Measurements from ENCODE around the gene IFI35.
"Not testable (repeated sequence)": the region's sequence is repeated elsewhere in the genome, so short reads cannot be mapped to it uniquely, and the experiment has no call there.

The IFI35 gene

DNA sequence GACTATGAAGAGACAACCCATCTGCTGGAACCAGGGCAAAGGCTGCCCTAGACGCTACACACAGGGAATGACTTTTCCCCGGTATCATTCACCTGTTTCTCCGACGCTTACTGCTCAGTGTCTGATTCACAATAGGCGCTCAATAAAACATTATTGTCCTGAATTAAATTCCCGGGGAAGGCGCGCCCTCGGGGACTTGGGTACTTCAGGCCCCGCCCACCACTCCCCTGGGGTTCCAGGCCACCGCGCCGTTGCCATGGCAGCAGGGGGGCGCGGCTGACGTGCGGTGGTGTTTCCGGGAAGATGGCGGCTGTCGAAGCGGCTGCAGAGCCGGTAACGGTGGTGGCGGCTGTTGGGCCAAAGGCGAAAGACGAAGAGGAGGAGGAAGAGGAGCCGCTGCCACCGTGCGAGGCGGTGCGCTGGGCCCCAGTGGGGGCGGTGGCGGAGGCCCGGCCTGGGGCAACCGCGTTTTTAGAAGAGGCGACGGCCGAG, 26.3 kb upstream of the IFI35 start, which contains the start of gene RUNDC1:
TSS of gene RUNDC1 (plus strand) at position 292 of the 492 bp plus-strand sequence. CDS start at position 304, 12 bp downstream.
- no peaks in the 10 kb centered on the region for H3K27me3 ChIP-seq (ENCODE audit: control insufficient read depth in 2 of 2, insufficient read depth in 2 of 2, low read length in 2 of 2)
- peak within 1 kb of the TSS; percentile 89 to 90 for H3K27ac ChIP-seq (ENCODE audit: low read depth in 2 of 2, low read length in 2 of 2)
- H3K4me1 ChIP-seq (ENCODE audit: control insufficient read depth in 2 of 2, insufficient read depth in 2 of 2, low read length in 2 of 2), result peaks cover 26 to 27% of the 10 kb centered on the region in 2 donors
- peak within 1 kb of the TSS; percentile 93 to 94 for H3K4me3 ChIP-seq (ENCODE audit: low read length in 2 of 2)
- H3K9ac ChIP-seq (ENCODE audit: low read depth in 1 of 2, low read length in 2 of 2), result peak within 1 kb of the TSS; percentile 82 to 89
- no peaks in the 10 kb centered on the region for H3K9me3 ChIP-seq (ENCODE audit: control insufficient read depth in 2 of 2, low read length in 2 of 2)
- H3K36me3 ChIP-seq (ENCODE audit: control insufficient read depth in 2 of 2, insufficient read depth in 2 of 2, low read length in 2 of 2), result peaks cover 0 to 8% of the 10 kb centered on the region in 2 donors

- H3K9ac ChIP-seq (ENCODE audit: low read depth in 1 of 2, low read length in 2 of 2), result peak overlapping the region; percentile 82 to 89
- H3K4me1 ChIP-seq (ENCODE audit: control insufficient read depth in 2 of 2, insufficient read depth in 2 of 2, low read length in 2 of 2), result peaks cover 26 to 27% of the 10 kb centered on the region in 2 donors
- peak overlapping the region; percentile 89 to 90 for H3K27ac ChIP-seq (ENCODE audit: low read depth in 2 of 2, low read length in 2 of 2)
- H3K27me3 ChIP-seq (ENCODE audit: control insufficient read depth in 2 of 2, insufficient read depth in 2 of 2, low read length in 2 of 2), result no peaks in the 10 kb centered on the region
- peak overlapping the region; percentile 93 to 94 for H3K4me3 ChIP-seq (ENCODE audit: low read length in 2 of 2)
- no peaks in the 10 kb centered on the region for H3K9me3 ChIP-seq (ENCODE audit: control insufficient read depth in 2 of 2, low read length in 2 of 2)
- peaks cover under 1 to 11% of the 10 kb centered on the region in 2 donors for H3K36me3 ChIP-seq (ENCODE audit: control insufficient read depth in 2 of 2, insufficient read depth in 2 of 2, low read length in 2 of 2)
These were observed 25.7 kb upstream of the IFI35 start for GRCh38 chr17:42980766-42981397.

- Histone ChIP-seq H3K4me1 (ENCODE audit: control insufficient read depth in 2 of 2, insufficient read depth in 2 of 2, low read length in 2 of 2) (peaks cover 26 to 27% of the 10 kb centered on the region in 2 donors), H3K4me3 (ENCODE audit: low read length in 2 of 2) (peak overlapping the region in 1 of 2 donors; percentile 94), H3K27ac (ENCODE audit: low read depth in 2 of 2, low read length in 2 of 2) (no peak overlapping the region), H3K9me3 (ENCODE audit: control insufficient read depth in 2 of 2, low read length in 2 of 2) (no peaks in the 10 kb centered on the region), H3K9ac (ENCODE audit: low read depth in 1 of 2, low read length in 2 of 2) (no peak overlapping the region), H3K36me3 (ENCODE audit: control insufficient read depth in 2 of 2, insufficient read depth in 2 of 2, low read length in 2 of 2) (peaks cover 5 to 19% of the 10 kb centered on the region in 2 donors), H3K27me3 (ENCODE audit: control insufficient read depth in 2 of 2, insufficient read depth in 2 of 2, low read length in 2 of 2) (no peaks in the 10 kb centered on the region)
These were observed 24.3 kb upstream of the IFI35 start for GRCh38 chr17:42982266-42982665.

DNA sequence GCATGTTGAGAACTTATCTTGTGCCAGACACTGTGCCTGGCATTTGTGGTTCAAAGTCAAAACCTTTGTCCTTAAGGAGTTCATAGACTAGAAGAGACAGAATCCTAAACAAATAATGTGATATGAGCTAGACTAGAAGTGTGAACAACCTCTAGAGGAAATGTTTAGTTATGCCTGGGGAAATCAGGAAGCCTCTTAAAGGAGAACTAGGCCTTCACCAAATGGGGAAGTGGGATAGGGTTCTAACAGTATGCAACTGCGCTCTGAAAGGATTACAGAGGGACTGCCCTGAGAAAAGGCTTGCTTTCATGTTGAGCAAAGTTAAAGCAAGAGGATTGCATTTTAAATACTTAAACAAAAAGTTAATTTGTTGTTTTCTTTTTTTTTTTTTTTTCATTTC, 21.4 kb upstream of the IFI35 start:
- Histone ChIP-seq H3K27me3 (ENCODE audit: control insufficient read depth in 2 of 2, insufficient read depth in 2 of 2, low read length in 2 of 2) (no peaks in the 10 kb centered on the region), H3K4me1 (ENCODE audit: control insufficient read depth in 2 of 2, insufficient read depth in 2 of 2, low read length in 2 of 2) (peaks cover 13 to 14% of the 10 kb centered on the region in 2 donors), H3K27ac (ENCODE audit: low read depth in 2 of 2, low read length in 2 of 2) (peak overlapping the region in 1 of 2 donors; percentile 16), H3K4me3 (ENCODE audit: low read length in 2 of 2) (no peak overlapping the region), H3K9ac (ENCODE audit: low read depth in 1 of 2, low read length in 2 of 2) (peak overlapping the region in 1 of 2 donors; percentile 14), H3K9me3 (ENCODE audit: control insufficient read depth in 2 of 2, low read length in 2 of 2) (no peaks in the 10 kb centered on the region), H3K36me3 (ENCODE audit: control insufficient read depth in 2 of 2, insufficient read depth in 2 of 2, low read length in 2 of 2) (peaks cover 28 to 41% of the 10 kb centered on the region in 2 donors)

GRCh38 chr17:42989141-42989540, 17.4 kb upstream of the IFI35 start:
- H3K27ac ChIP-seq (ENCODE audit: low read depth in 2 of 2, low read length in 2 of 2), result no peak overlapping the region
- no peaks in the 10 kb centered on the region for H3K4me1 ChIP-seq (ENCODE audit: control insufficient read depth in 2 of 2, insufficient read depth in 2 of 2, low read length in 2 of 2)

GRCh38 chr17:42989726-42990652, 16.6 kb upstream of the IFI35 start:
- Histone ChIP-seq H3K9me3 (ENCODE audit: control insufficient read depth in 2 of 2, low read length in 2 of 2) (no peaks in the 10 kb centered on the region), H3K27me3 (ENCODE audit: control insufficient read depth in 2 of 2, insufficient read depth in 2 of 2, low read length in 2 of 2) (no peaks in the 10 kb centered on the region), H3K36me3 (ENCODE audit: control insufficient read depth in 2 of 2, insufficient read depth in 2 of 2, low read length in 2 of 2) (peaks cover 54 to 66% of the 10 kb centered on the region in 2 donors), H3K9ac (ENCODE audit: low read depth in 1 of 2, low read length in 2 of 2) (no peak overlapping the region), H3K4me1 (ENCODE audit: control insufficient read depth in 2 of 2, insufficient read depth in 2 of 2, low read length in 2 of 2) (no peaks in the 10 kb centered on the region), H3K27ac (ENCODE audit: low read depth in 2 of 2, low read length in 2 of 2) (no peak overlapping the region), H3K4me3 (ENCODE audit: low read length in 2 of 2) (no peak overlapping the region)

More at GRCh38 chr17:42989141-42989540, 17.4 kb upstream of the IFI35 start:
- Histone ChIP-seq H3K27me3 (ENCODE audit: control insufficient read depth in 2 of 2, insufficient read depth in 2 of 2, low read length in 2 of 2) (no peaks in the 10 kb centered on the region), H3K9me3 (ENCODE audit: control insufficient read depth in 2 of 2, low read length in 2 of 2) (no peaks in the 10 kb centered on the region), H3K9ac (ENCODE audit: low read depth in 1 of 2, low read length in 2 of 2) (no peak overlapping the region), H3K4me3 (ENCODE audit: low read length in 2 of 2) (no peak overlapping the region), H3K36me3 (ENCODE audit: control insufficient read depth in 2 of 2, insufficient read depth in 2 of 2, low read length in 2 of 2) (peaks cover 54 to 66% of the 10 kb centered on the region in 2 donors)

GRCh38 chr17:42991471-42991870, 15.1 kb upstream of the IFI35 start:
- no peaks in the 10 kb centered on the region for H3K4me1 ChIP-seq (ENCODE audit: control insufficient read depth in 2 of 2, insufficient read depth in 2 of 2, low read length in 2 of 2)
- no peak overlapping the region for H3K9ac ChIP-seq (ENCODE audit: low read depth in 1 of 2, low read length in 2 of 2)
- peaks cover 52 to 58% of the 10 kb centered on the region in 2 donors for H3K36me3 ChIP-seq (ENCODE audit: control insufficient read depth in 2 of 2, insufficient read depth in 2 of 2, low read length in 2 of 2)
- no peak overlapping the region for H3K4me3 ChIP-seq (ENCODE audit: low read length in 2 of 2)
- no peaks in the 10 kb centered on the region for H3K9me3 ChIP-seq (ENCODE audit: control insufficient read depth in 2 of 2, low read length in 2 of 2)
- H3K27ac ChIP-seq (ENCODE audit: low read depth in 2 of 2, low read length in 2 of 2), result no peak overlapping the region
- H3K27me3 ChIP-seq (ENCODE audit: control insufficient read depth in 2 of 2, insufficient read depth in 2 of 2, low read length in 2 of 2), result no peaks in the 10 kb centered on the region

GRCh38 chr17:42992872-42993271, 13.7 kb upstream of the IFI35 start:
- Histone ChIP-seq H3K4me3 (ENCODE audit: low read length in 2 of 2) (no peak overlapping the region), H3K27me3 (ENCODE audit: control insufficient read depth in 2 of 2, insufficient read depth in 2 of 2, low read length in 2 of 2) (no peaks in the 10 kb centered on the region), H3K4me1 (ENCODE audit: control insufficient read depth in 2 of 2, insufficient read depth in 2 of 2, low read length in 2 of 2) (peaks cover 6 to 7% of the 10 kb centered on the region in 2 donors), H3K27ac (ENCODE audit: low read depth in 2 of 2, low read length in 2 of 2) (no peak overlapping the region), H3K36me3 (ENCODE audit: control insufficient read depth in 2 of 2, insufficient read depth in 2 of 2, low read length in 2 of 2) (peaks cover 46 to 47% of the 10 kb centered on the region in 2 donors), H3K9me3 (ENCODE audit: control insufficient read depth in 2 of 2, low read length in 2 of 2) (no peaks in the 10 kb centered on the region), H3K9ac (ENCODE audit: low read depth in 1 of 2, low read length in 2 of 2) (no peak overlapping the region)

DNA sequence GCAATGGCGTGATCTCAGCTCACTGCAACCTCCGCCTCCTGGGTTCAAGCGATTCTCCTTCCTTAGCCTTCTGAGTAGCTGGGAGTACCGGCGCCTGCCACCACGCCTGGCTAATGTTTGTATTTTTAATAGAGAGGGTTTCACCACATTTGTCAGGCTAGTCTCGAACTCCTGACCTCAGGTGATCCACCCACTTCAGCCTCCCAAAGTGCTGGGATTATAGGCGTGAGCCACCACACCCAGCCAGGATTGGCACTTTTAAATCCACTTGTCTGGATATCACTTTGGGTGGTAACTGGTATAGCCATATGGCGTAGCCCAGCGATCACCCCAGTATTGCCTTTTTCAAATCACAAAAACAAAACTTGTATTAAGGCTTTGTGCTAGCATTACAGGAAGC, 12.7 kb upstream of the IFI35 start:
- not testable (repeated sequence) for H3K9me3 ChIP-seq (ENCODE audit: control insufficient read depth in 2 of 2, low read length in 2 of 2); H3K27ac ChIP-seq (ENCODE audit: low read depth in 2 of 2, low read length in 2 of 2); H3K4me1 ChIP-seq (ENCODE audit: control insufficient read depth in 2 of 2, insufficient read depth in 2 of 2, low read length in 2 of 2); H3K4me3 ChIP-seq (ENCODE audit: low read length in 2 of 2); H3K9ac ChIP-seq (ENCODE audit: low read depth in 1 of 2, low read length in 2 of 2); H3K27me3 ChIP-seq (ENCODE audit: control insufficient read depth in 2 of 2, insufficient read depth in 2 of 2, low read length in 2 of 2)
- H3K36me3 ChIP-seq (ENCODE audit: control insufficient read depth in 2 of 2, insufficient read depth in 2 of 2, low read length in 2 of 2), result peaks cover 39 to 42% of the 10 kb centered on the region in 2 donors
